Cardiac fibroblast (primary cell): Measurements from ENCODE around the gene FRMD4A.
A peak's percentile ranks its signal among the peaks of the same experiment; 100 is the strongest.
"Not testable (repeated sequence)": the region's sequence is repeated elsewhere in the genome, so short reads cannot be mapped to it uniquely, and the experiment has no call there.

Source experiments
- DNase-seq, 2 donors: peaks; one replicate each; pipeline versions ENCODE4 v3.0.0 to v3.0.0-alpha.2; 2010; ENCODE audit warnings: low read depth in 2 of 2
- H3K4me3 ChIP-seq, 2 donors: replicated peaks in 1 of 2; 1 replicate in 1 of 2; 2 replicates in 1 of 2; pipeline ENCODE4 v1.5.1; 2011; ENCODE audit warnings: low read depth in 2 of 2, low read length in 2 of 2, mild to moderate bottlenecking in 2 of 2, moderate library complexity in 1 of 2
- CTCF ChIP-seq: IDR thresholded peaks from one replicate; pipeline ENCODE4 v1.5.1; 2011; ENCODE audit warnings: low read depth, mild to moderate bottlenecking, low read length, inconsistent platforms

Gene FRMD4A

GRCh38 chr10:14247377-14248116 lies 83.2 kb downstream of the FRMD4A start:
- DNase-seq: peak in 1 of 2 donors; percentile 11
- no peak overlapping the region for H3K4me3 ChIP-seq
- no peak for TF ChIP-seq CTCF

GRCh38 chr10:14244801-14245211 lies 85.9 kb downstream of the FRMD4A start:
- TF ChIP-seq CTCF: no peak
- peak in 1 of 2 donors; percentile 72 for DNase-seq
- no peak overlapping the region for H3K4me3 ChIP-seq

GRCh38 chr10:14244147-14244546 lies 86.6 kb downstream of the FRMD4A start:
- DNase-seq: peak in 1 of 2 donors; percentile 6
- H3K4me3 ChIP-seq: no peak overlapping the region

GRCh38 chr10:14243221-14243620 lies 87.5 kb downstream of the FRMD4A start:
- H3K4me3 ChIP-seq: no peak overlapping the region
- TF ChIP-seq CTCF: no peak
- DNase-seq: no peak

More at GRCh38 chr10:14244147-14244546, 86.6 kb downstream of the FRMD4A start:
- TF ChIP-seq CTCF: no peak

GRCh38 chr10:14241196-14241595 lies 89.5 kb downstream of the FRMD4A start:
- DNase-seq: no peak
- no peak for TF ChIP-seq CTCF
- no peak overlapping the region for H3K4me3 ChIP-seq

GRCh38 chr10:14240253-14241189 lies 90.2 kb downstream of the FRMD4A start:
- peak in 1 of 2 donors; percentile 39 for DNase-seq
- no peak for TF ChIP-seq CTCF
- no peak overlapping the region for H3K4me3 ChIP-seq

GRCh38 chr10:14238659-14239058 lies 92.1 kb downstream of the FRMD4A start:
- not testable (repeated sequence) for H3K4me3 ChIP-seq, DNase-seq
